Measurements from ENCODE around the gene BID.

The BID gene

DNA sequence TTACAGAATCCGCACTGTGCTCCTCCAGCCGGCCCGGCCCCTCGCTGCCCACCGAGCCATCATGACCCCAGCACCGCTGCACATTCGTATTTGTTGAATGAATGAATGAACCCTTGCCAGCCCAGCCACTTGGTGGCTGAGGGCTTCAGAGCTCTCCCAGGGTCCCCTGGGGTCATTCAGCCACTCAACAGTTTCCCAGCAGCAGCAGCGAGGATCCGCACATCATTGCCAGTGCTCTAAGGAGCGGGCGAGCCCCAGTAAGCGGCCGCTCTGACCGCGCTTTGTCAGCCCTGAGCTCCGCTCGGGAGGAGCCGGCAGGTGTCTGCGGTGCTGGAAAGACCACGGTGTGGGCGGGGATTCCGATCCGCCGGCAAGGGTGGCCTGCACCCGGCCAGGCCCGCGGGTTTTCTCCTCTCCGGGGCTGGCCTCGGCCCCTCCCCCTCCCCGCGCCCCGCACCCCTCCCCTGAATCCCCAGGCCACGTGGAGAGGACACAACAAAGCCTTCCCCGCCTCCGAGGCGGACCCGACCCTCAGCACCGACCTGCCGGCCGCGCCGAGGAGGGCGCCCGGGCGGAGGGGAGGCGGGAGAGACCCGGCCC lies 563 bp downstream of the BID start:
- ATAC-seq: peak; percentile 75
- TF ChIP-seq ZNF565 (CRISPR knock-in tag; conservative IDR thresholded peaks at IDR 0.05; ENCODE audit: low read depth) (no peak), ZFP30 (CRISPR knock-in tag; IDR thresholded peaks at IDR 0.05) (no peak), OSR1 (CRISPR knock-in tag; IDR thresholded peaks at IDR 0.05) (no peak), PPARA (CRISPR knock-in tag; IDR thresholded peaks at IDR 0.05; ENCODE audit: borderline replicate concordance) (no peak), ZC3H10 (CRISPR knock-in tag; IDR thresholded peaks at IDR 0.05) (no peak), ZNF8 (CRISPR knock-in tag; IDR thresholded peaks at IDR 0.05) (no peak), GLIS3 (CRISPR knock-in tag; IDR thresholded peaks at IDR 0.05) (no peak), ZNF70 (CRISPR knock-in tag; IDR thresholded peaks at IDR 0.05) (no peak), TCF4 (CRISPR knock-in tag; IDR thresholded peaks at IDR 0.05; ENCODE audit: borderline replicate concordance) (no peak), RARB (CRISPR knock-in tag; IDR thresholded peaks at IDR 0.05) (no peak), TOX (CRISPR knock-in tag; IDR thresholded peaks at IDR 0.05; ENCODE audit: borderline replicate concordance) (no peak), BACH2 (CRISPR knock-in tag; IDR thresholded peaks at IDR 0.05; ENCODE audit: borderline replicate concordance) (no peak)
- TF ChIP-seq, protein P1, sequence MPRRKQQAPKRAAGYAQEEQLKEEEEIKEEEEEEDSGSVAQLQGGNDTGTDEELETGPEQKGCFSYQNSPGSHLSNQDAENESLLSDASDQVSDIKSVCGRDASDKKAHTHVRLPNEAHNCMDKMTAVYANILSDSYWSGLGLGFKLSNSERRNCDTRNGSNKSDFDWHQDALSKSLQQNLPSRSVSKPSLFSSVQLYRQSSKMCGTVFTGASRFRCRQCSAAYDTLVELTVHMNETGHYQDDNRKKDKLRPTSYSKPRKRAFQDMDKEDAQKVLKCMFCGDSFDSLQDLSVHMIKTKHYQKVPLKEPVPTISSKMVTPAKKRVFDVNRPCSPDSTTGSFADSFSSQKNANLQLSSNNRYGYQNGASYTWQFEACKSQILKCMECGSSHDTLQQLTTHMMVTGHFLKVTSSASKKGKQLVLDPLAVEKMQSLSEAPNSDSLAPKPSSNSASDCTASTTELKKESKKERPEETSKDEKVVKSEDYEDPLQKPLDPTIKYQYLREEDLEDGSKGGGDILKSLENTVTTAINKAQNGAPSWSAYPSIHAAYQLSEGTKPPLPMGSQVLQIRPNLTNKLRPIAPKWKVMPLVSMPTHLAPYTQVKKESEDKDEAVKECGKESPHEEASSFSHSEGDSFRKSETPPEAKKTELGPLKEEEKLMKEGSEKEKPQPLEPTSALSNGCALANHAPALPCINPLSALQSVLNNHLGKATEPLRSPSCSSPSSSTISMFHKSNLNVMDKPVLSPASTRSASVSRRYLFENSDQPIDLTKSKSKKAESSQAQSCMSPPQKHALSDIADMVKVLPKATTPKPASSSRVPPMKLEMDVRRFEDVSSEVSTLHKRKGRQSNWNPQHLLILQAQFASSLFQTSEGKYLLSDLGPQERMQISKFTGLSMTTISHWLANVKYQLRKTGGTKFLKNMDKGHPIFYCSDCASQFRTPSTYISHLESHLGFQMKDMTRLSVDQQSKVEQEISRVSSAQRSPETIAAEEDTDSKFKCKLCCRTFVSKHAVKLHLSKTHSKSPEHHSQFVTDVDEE (CRISPR knock-in tag; IDR thresholded peaks at IDR 0.05): no peak

DNA sequence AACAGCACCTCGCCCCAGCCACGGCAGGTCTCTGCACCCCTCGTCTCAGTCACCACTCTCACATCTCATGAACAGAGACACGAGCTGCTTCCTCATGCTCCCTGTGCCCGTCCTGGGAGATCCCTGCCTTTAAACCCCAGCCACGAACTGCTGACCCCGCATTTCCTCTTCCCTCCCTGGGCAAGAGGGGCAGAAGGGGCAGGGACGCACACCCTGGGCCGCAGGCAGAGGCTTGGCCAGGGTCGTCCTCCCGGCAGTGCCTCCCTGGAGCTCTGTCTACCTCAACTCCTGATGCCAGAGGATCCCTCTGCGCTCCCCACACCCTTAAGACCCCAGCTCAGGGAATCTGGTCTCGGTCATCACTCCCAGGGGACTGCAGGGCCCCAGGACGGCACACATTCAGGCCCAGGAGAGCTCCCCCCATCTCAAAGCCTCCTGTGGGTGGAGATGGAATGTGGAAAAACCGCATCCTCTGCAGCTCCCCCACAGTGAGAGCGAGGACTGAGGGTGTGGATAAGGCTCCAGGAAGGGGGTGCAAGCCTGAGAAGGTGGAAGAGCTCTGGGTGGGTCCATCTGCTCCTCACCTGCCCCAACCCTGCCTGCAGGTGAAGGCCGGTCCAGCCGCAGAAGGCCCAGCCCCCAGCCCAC lies 1.2 kb downstream of the BID start:
- ATAC-seq: peak; percentile 56
- TF ChIP-seq ZFP3 (CRISPR knock-in tag; IDR thresholded peaks at IDR 0.05): no peak
- no peak for TF ChIP-seq ARNTL (CRISPR knock-in tag; IDR thresholded peaks at IDR 0.05; ENCODE audit: borderline replicate concordance, low read depth)
- no peak for TF ChIP-seq OSR1 (CRISPR knock-in tag; IDR thresholded peaks at IDR 0.05)
- TF ChIP-seq ZNF565 (CRISPR knock-in tag; conservative IDR thresholded peaks at IDR 0.05; ENCODE audit: low read depth): no peak
- TF ChIP-seq, protein P1 (CRISPR knock-in tag; IDR thresholded peaks at IDR 0.05): no peak
- TF ChIP-seq, protein P2, sequence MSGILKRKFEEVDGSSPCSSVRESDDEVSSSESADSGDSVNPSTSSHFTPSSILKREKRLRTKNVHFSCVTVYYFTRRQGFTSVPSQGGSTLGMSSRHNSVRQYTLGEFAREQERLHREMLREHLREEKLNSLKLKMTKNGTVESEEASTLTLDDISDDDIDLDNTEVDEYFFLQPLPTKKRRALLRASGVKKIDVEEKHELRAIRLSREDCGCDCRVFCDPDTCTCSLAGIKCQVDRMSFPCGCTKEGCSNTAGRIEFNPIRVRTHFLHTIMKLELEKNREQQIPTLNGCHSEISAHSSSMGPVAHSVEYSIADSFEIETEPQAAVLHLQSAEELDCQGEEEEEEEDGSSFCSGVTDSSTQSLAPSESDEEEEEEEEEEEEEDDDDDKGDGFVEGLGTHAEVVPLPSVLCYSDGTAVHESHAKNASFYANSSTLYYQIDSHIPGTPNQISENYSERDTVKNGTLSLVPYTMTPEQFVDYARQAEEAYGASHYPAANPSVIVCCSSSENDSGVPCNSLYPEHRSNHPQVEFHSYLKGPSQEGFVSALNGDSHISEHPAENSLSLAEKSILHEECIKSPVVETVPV (CRISPR knock-in tag; IDR thresholded peaks at IDR 0.05): no peak
- no peak for TF ChIP-seq ZFP30 (CRISPR knock-in tag; IDR thresholded peaks at IDR 0.05)
- TF ChIP-seq ZNF70 (CRISPR knock-in tag; IDR thresholded peaks at IDR 0.05): no peak
- no peak for TF ChIP-seq GLIS3 (CRISPR knock-in tag; IDR thresholded peaks at IDR 0.05)
- no peak for TF ChIP-seq PPARA (CRISPR knock-in tag; IDR thresholded peaks at IDR 0.05; ENCODE audit: borderline replicate concordance)
- no peak for TF ChIP-seq ISL1 (CRISPR knock-in tag; IDR thresholded peaks at IDR 0.05)
- TF ChIP-seq TOX (CRISPR knock-in tag; IDR thresholded peaks at IDR 0.05; ENCODE audit: borderline replicate concordance): no peak
- TF ChIP-seq, protein P3, sequence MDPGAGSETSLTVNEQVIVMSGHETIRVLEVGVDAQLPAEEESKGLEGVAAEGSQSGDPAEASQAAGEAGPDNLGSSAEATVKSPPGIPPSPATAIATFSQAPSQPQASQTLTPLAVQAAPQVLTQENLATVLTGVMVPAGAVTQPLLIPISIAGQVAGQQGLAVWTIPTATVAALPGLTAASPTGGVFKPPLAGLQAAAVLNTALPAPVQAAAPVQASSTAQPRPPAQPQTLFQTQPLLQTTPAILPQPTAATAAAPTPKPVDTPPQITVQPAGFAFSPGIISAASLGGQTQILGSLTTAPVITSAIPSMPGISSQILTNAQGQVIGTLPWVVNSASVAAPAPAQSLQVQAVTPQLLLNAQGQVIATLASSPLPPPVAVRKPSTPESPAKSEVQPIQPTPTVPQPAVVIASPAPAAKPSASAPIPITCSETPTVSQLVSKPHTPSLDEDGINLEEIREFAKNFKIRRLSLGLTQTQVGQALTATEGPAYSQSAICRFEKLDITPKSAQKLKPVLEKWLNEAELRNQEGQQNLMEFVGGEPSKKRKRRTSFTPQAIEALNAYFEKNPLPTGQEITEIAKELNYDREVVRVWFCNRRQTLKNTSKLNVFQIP (CRISPR knock-in tag; IDR thresholded peaks at IDR 0.05; ENCODE audit: borderline replicate concordance, low read depth): no peak
- no peak for TF ChIP-seq CSDC2 (CRISPR knock-in tag; IDR thresholded peaks at IDR 0.05)
- TF ChIP-seq, protein P4, sequence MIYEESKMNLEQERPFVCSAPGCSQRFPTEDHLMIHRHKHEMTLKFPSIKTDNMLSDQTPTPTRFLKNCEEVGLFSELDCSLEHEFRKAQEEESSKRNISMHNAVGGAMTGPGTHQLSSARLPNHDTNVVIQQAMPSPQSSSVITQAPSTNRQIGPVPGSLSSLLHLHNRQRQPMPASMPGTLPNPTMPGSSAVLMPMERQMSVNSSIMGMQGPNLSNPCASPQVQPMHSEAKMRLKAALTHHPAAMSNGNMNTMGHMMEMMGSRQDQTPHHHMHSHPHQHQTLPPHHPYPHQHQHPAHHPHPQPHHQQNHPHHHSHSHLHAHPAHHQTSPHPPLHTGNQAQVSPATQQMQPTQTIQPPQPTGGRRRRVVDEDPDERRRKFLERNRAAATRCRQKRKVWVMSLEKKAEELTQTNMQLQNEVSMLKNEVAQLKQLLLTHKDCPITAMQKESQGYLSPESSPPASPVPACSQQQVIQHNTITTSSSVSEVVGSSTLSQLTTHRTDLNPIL (CRISPR knock-in tag; IDR thresholded peaks at IDR 0.05; ENCODE audit: low read depth): no peak
- no peak for TF ChIP-seq ZC3H10 (CRISPR knock-in tag; IDR thresholded peaks at IDR 0.05)
- no peak for TF ChIP-seq SNAI2 (CRISPR knock-in tag; IDR thresholded peaks at IDR 0.05)
- no peak for TF ChIP-seq BACH2 (CRISPR knock-in tag; IDR thresholded peaks at IDR 0.05; ENCODE audit: borderline replicate concordance)
- TF ChIP-seq ZNF8 (CRISPR knock-in tag; IDR thresholded peaks at IDR 0.05): no peak

Measured in SK-N-SH treated with all-trans-retinoic acid at 6 μM for 48 hours (cell line).